Parathyroid adenoma (tissue), 2 donors: Measurements from ENCODE around the gene MEGF9.

Experiments used
- H2AFZ ChIP-seq: fragments of 300-600 bp; sonication (generic); one replicate; pipeline ENCODE4 v1.7.0; 2017; ENCODE audit warnings: antibody characterized with exemption, mild to moderate bottlenecking
- H3K27ac ChIP-seq: fragments of 300-600 bp; sonication (generic); one replicate; pipeline ENCODE4 v1.7.0; 2017
- H3K27me3 ChIP-seq: fragments of 300-600 bp; sonication (generic); one replicate; pipeline ENCODE4 v1.7.0; 2017; ENCODE audit warnings: low read length; ENCODE audit not compliant: control insufficient read depth, insufficient read depth
- H3K36me3 ChIP-seq: fragments of 300-600 bp; sonication (generic); one replicate; pipeline ENCODE4 v1.7.0; 2017; ENCODE audit warnings: low read length; ENCODE audit not compliant: control insufficient read depth, insufficient read depth
- H3K4me1 ChIP-seq: fragments of 300-600 bp; sonication (generic); one replicate; pipeline ENCODE4 v1.7.0; 2017; ENCODE audit warnings: control low read depth
- H3K4me2 ChIP-seq: fragments of 300-600 bp; sonication (generic); one replicate; pipeline ENCODE4 v1.7.0; 2017; ENCODE audit warnings: low read length
- H3K4me3 ChIP-seq: fragments of 300-600 bp; sonication (generic); one replicate; pipeline ENCODE4 v1.7.0; 2017; ENCODE audit warnings: low read depth, low read length
- H3K79me2 ChIP-seq: fragments of 300-600 bp; sonication (generic); one replicate; pipeline ENCODE4 v1.7.0; 2017; ENCODE audit warnings: control low read depth
- H3K9ac ChIP-seq: fragments of 300-600 bp; sonication (generic); one replicate; pipeline ENCODE4 v1.7.0; 2017; ENCODE audit warnings: mild to moderate bottlenecking
- H3K9me3 ChIP-seq: fragments of 300-600 bp; sonication (generic); one replicate; pipeline ENCODE4 v1.7.0; 2017; ENCODE audit warnings: low read length; ENCODE audit not compliant: control insufficient read depth
- CTCF ChIP-seq: fragments of 300-600 bp; sonication (generic); IDR thresholded peaks from one replicate; pipeline ENCODE4 v1.7.0; 2017; ENCODE audit warnings: antibody characterized with exemption, mild to moderate bottlenecking
- donor health status: primary hyperparathyroidism.

MEGF9 gene

GRCh38 chr9:120757026-120757913 is 43.0 kb upstream of the MEGF9 start:
- H2AFZ ChIP-seq: no peak overlapping the region
- TF ChIP-seq CTCF: no peak
- H3K4me3 ChIP-seq: no peak overlapping the region
- H3K27ac ChIP-seq: no peak overlapping the region
- H3K9ac ChIP-seq: no peak overlapping the region
- no peaks in the 10 kb centered on the region for H3K27me3 ChIP-seq
- H3K9me3 ChIP-seq: no peaks in the 10 kb centered on the region
- H3K4me1 ChIP-seq: no peaks in the 10 kb centered on the region
- no peaks in the 10 kb centered on the region for H3K79me2 ChIP-seq
- no peak overlapping the region for H3K4me2 ChIP-seq
- no peaks in the 10 kb centered on the region for H3K36me3 ChIP-seq

DNA sequence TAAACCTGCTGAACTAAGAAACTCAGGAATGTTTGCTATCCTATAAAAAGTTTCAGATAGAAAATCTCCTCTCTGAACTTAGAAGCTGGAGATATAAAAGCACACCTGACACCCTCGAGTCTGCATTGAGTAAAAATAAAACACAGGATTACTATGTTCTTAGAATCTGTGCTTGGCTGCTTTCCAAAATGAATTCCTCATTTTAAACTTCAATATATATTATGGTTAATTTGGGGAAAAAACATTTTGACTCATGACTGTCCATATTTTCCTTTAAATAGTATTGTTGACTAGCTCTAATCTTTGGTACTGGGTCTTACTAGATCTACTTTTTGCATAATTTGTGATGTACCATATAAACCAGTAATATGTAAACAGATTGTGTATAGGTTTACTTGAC is 42.3 kb upstream of the MEGF9 start:
- no peak overlapping the region for H3K4me2 ChIP-seq
- TF ChIP-seq CTCF: no peak
- no peaks in the 10 kb centered on the region for H3K27me3 ChIP-seq
- no peak overlapping the region for H3K27ac ChIP-seq
- no peak overlapping the region for H3K4me3 ChIP-seq
- no peak overlapping the region for H2AFZ ChIP-seq
- H3K4me1 ChIP-seq: no peaks in the 10 kb centered on the region
- H3K9me3 ChIP-seq: no peaks in the 10 kb centered on the region
- H3K36me3 ChIP-seq: no peaks in the 10 kb centered on the region
- no peak overlapping the region for H3K9ac ChIP-seq
- no peaks in the 10 kb centered on the region for H3K79me2 ChIP-seq

DNA sequence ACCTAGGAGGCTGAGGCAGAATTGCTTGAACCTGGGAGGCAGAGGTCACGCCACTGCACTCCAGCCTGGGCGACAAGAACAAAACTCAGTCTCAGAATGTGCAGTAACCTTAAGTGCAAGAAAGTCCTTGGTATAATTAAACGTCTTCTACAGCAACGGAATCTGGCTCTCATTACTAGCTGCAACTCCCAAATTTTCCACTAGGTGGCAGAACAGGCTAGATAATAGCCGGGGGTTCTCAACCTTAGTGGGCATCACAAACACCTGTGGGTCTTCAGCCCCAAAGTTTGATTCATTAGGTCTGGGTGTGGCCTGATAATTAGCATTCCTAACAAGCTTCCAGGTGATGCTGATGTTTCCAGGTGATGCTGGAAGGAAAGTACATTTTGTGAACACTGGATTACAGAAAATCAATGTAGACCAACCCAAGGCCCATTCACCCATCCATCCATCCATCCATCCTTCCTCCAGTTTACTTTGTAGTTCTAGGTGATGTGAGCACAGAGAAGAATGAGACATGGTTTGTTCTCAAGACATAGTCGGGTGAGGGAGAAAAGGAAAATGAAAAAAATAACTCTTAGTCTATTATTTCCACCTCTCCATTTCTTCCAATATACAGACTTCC is 41.7 kb upstream of the MEGF9 start:
- H3K4me1 ChIP-seq: no peaks in the 10 kb centered on the region
- no peaks in the 10 kb centered on the region for H3K79me2 ChIP-seq
- H3K27me3 ChIP-seq: no peaks in the 10 kb centered on the region
- no peaks in the 10 kb centered on the region for H3K36me3 ChIP-seq
- no peak overlapping the region for H3K4me2 ChIP-seq
- no peak overlapping the region for H2AFZ ChIP-seq
- no peak overlapping the region for H3K9ac ChIP-seq
- H3K9me3 ChIP-seq: no peaks in the 10 kb centered on the region
- no peak overlapping the region for H3K27ac ChIP-seq
- no peak overlapping the region for H3K4me3 ChIP-seq
- TF ChIP-seq CTCF: peak; percentile 80

DNA sequence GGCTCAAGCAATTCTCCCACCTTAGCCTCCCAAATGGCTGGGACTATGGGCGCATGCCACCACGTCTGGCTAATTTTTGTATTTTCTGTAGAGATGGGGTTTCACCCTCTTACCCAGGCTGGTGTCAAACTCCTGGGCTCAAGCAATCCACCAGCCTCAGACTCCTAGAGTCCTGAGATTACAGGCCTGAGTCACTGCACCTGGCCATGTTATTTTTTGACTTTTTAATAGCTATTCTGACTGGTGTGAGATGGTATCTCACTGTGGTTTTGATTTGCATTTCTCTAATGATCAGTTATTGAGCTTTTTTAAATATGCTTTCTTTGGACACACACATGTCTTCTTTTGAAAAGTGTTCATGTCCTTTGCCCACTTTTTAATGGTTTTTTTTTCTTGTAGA is 40.8 kb upstream of the MEGF9 start:
- H3K4me3 ChIP-seq: no peak overlapping the region
- H3K27me3 ChIP-seq: no peaks in the 10 kb centered on the region
- H3K4me1 ChIP-seq: no peaks in the 10 kb centered on the region
- no peak overlapping the region for H3K9ac ChIP-seq
- no peaks in the 10 kb centered on the region for H3K36me3 ChIP-seq
- no peak overlapping the region for H3K27ac ChIP-seq
- H3K9me3 ChIP-seq: no peaks in the 10 kb centered on the region
- H3K4me2 ChIP-seq: no peak overlapping the region
- no peak overlapping the region for H2AFZ ChIP-seq
- no peak for TF ChIP-seq CTCF
- H3K79me2 ChIP-seq: no peaks in the 10 kb centered on the region
